ENCODE data around the gene TBC1D10B.

TBC1D10B gene

GRCh38 chr16:30367349-30368009 is 2.8 kb downstream of the TBC1D10B start:
- H3K14ac ChIP-seq (ENCODE audit: low read length in 2 of 2), result no peak overlapping the region
- H3K27me3 ChIP-seq (ENCODE audit: control insufficient read depth in 1 of 2, insufficient read depth in 1 of 2, low read length in 2 of 2), result no peaks in the 10 kb centered on the region
- H2AK5ac ChIP-seq (ENCODE audit: low read length, severe bottlenecking), result no peak overlapping the region
- 94% methylated on average over 10 of the region's 10 CpGs for WGBS
- H3K23ac ChIP-seq (ENCODE audit: low read length in 2 of 2), result peak overlapping the region in 1 of 2 experiments; percentile 37
- DNase-seq, result no peak
- no peak overlapping the region for H2BK15ac ChIP-seq (ENCODE audit: low read depth, poor library complexity, severe bottlenecking)
- H3K4me3 ChIP-seq (ENCODE audit: insufficient read depth in 1 of 2, low read depth in 1 of 2, low read length in 2 of 2), result peak overlapping the region in 1 of 2 experiments; percentile 98
- H3K79me1 ChIP-seq (replicated peaks; ENCODE audit: low read length, poor library complexity, severe bottlenecking), result peaks cover 4% of the 10 kb centered on the region
- H2AFZ ChIP-seq (ENCODE audit: low read depth, low read length), result no peak overlapping the region
- H2BK12ac ChIP-seq (ENCODE audit: low read length in 2 of 2), result no peak overlapping the region
- H3K4ac ChIP-seq (ENCODE audit: low read depth in 1 of 2, low read length in 2 of 2), result no peak overlapping the region
- no peak overlapping the region for H2BK5ac ChIP-seq (ENCODE audit: low read depth, low read length, poor library complexity, severe bottlenecking)
- no peak overlapping the region for H3K27ac ChIP-seq (ENCODE audit: low read length, poor library complexity, severe bottlenecking)
- peaks cover 26% of the 10 kb centered on the region for H3K4me1 ChIP-seq (ENCODE audit: control insufficient read depth, insufficient read depth, low read depth, low read length)
- H4K8ac ChIP-seq (ENCODE audit: low read length), result no peak overlapping the region
- peak overlapping the region; percentile 89 for H3K9ac ChIP-seq (ENCODE audit: low read length)
- no peak overlapping the region for H4K91ac ChIP-seq (ENCODE audit: low read length)
- H3K18ac ChIP-seq (ENCODE audit: low read depth in 1 of 2, low read length in 2 of 2), result no peak overlapping the region
- H2BK120ac ChIP-seq (ENCODE audit: low read depth, low read length), result no peak overlapping the region
- peaks cover 21 to 39% of the 10 kb centered on the region in 2 experiments for H3K36me3 ChIP-seq (ENCODE audit: control insufficient read depth in 1 of 2, insufficient read depth in 2 of 2, low read depth in 1 of 2, low read length in 2 of 2)
- no peaks in the 10 kb centered on the region for H3K9me3 ChIP-seq (ENCODE audit: control insufficient read depth, low read length)
- peak overlapping the region; percentile 93 for H3K4me2 ChIP-seq (ENCODE audit: low read length, poor library complexity, severe bottlenecking)

- Histone ChIP-seq H3K9me3 (ENCODE audit: control insufficient read depth, low read length) (no peaks in the 10 kb centered on the region), H2AK5ac (ENCODE audit: low read length, severe bottlenecking) (no peak overlapping the region), H3K4ac (ENCODE audit: low read depth in 1 of 2, low read length in 2 of 2) (no peak overlapping the region), H3K18ac (ENCODE audit: low read depth in 1 of 2, low read length in 2 of 2) (no peak overlapping the region), H3K9ac (ENCODE audit: low read length) (no peak overlapping the region), H3K4me2 (ENCODE audit: low read length, poor library complexity, severe bottlenecking) (no peak overlapping the region), H2AFZ (ENCODE audit: low read depth, low read length) (no peak overlapping the region), H3K27me3 (ENCODE audit: control insufficient read depth in 1 of 2, insufficient read depth in 1 of 2, low read length in 2 of 2) (no peaks in the 10 kb centered on the region), H4K91ac (ENCODE audit: low read length) (no peak overlapping the region), H3K4me3 (ENCODE audit: insufficient read depth in 1 of 2, low read depth in 1 of 2, low read length in 2 of 2) (peak overlapping the region in 1 of 2 experiments; percentile 98), H2BK15ac (ENCODE audit: low read depth, poor library complexity, severe bottlenecking) (no peak overlapping the region), H3K36me3 (ENCODE audit: control insufficient read depth in 1 of 2, insufficient read depth in 2 of 2, low read depth in 1 of 2, low read length in 2 of 2) (peaks cover 21 to 43% of the 10 kb centered on the region in 2 experiments), H3K23ac (ENCODE audit: low read length in 2 of 2) (no peak overlapping the region), H3K79me1 (replicated peaks; ENCODE audit: low read length, poor library complexity, severe bottlenecking) (peaks cover 4% of the 10 kb centered on the region), H2BK120ac (ENCODE audit: low read depth, low read length) (no peak overlapping the region), H2BK5ac (ENCODE audit: low read depth, low read length, poor library complexity, severe bottlenecking) (no peak overlapping the region), H4K8ac (ENCODE audit: low read length) (no peak overlapping the region), H2BK12ac (ENCODE audit: low read length in 2 of 2) (no peak overlapping the region), H3K4me1 (ENCODE audit: control insufficient read depth, insufficient read depth, low read depth, low read length) (peaks cover 26% of the 10 kb centered on the region), H3K14ac (ENCODE audit: low read length in 2 of 2) (no peak overlapping the region), H3K27ac (ENCODE audit: low read length, poor library complexity, severe bottlenecking) (no peak overlapping the region)
- no peak for DNase-seq
- 97% methylated on average over 4 of the region's 4 CpGs for WGBS
Observed at GRCh38 chr16:30366511-30366910, 3.8 kb downstream of the TBC1D10B start.

- Histone ChIP-seq H4K91ac (ENCODE audit: low read length) (no peak overlapping the region), H3K9me3 (ENCODE audit: control insufficient read depth, low read length) (no peaks in the 10 kb centered on the region), H3K18ac (ENCODE audit: low read depth in 1 of 2, low read length in 2 of 2) (no peak overlapping the region), H2BK15ac (ENCODE audit: low read depth, poor library complexity, severe bottlenecking) (no peak overlapping the region), H3K27ac (ENCODE audit: low read length, poor library complexity, severe bottlenecking) (no peak overlapping the region), H3K4me2 (ENCODE audit: low read length, poor library complexity, severe bottlenecking) (no peak overlapping the region), H2AFZ (ENCODE audit: low read depth, low read length) (no peak overlapping the region), H3K9ac (ENCODE audit: low read length) (no peak overlapping the region), H2BK12ac (ENCODE audit: low read length in 2 of 2) (no peak overlapping the region), H3K36me3 (ENCODE audit: control insufficient read depth in 1 of 2, insufficient read depth in 2 of 2, low read depth in 1 of 2, low read length in 2 of 2) (peaks cover 25 to 48% of the 10 kb centered on the region in 2 experiments), H3K4ac (ENCODE audit: low read depth in 1 of 2, low read length in 2 of 2) (no peak overlapping the region), H3K79me1 (replicated peaks; ENCODE audit: low read length, poor library complexity, severe bottlenecking) (peaks cover 7% of the 10 kb centered on the region), H3K27me3 (ENCODE audit: control insufficient read depth in 1 of 2, insufficient read depth in 1 of 2, low read length in 2 of 2) (no peaks in the 10 kb centered on the region), H2BK5ac (ENCODE audit: low read depth, low read length, poor library complexity, severe bottlenecking) (no peak overlapping the region), H2AK5ac (ENCODE audit: low read length, severe bottlenecking) (no peak overlapping the region), H3K4me1 (ENCODE audit: control insufficient read depth, insufficient read depth, low read depth, low read length) (peaks cover 24% of the 10 kb centered on the region), H3K23ac (ENCODE audit: low read length in 2 of 2) (no peak overlapping the region), H4K8ac (ENCODE audit: low read length) (no peak overlapping the region), H3K4me3 (ENCODE audit: insufficient read depth in 1 of 2, low read depth in 1 of 2, low read length in 2 of 2) (no peak overlapping the region), H3K14ac (ENCODE audit: low read length in 2 of 2) (no peak overlapping the region), H2BK120ac (ENCODE audit: low read depth, low read length) (no peak overlapping the region)
- DNase-seq, result no peak
- WGBS, result 96% methylated on average over 10 of the region's 10 CpGs
Observed at GRCh38 chr16:30365200-30365599, 5.1 kb downstream of the TBC1D10B start.

GRCh38 chr16:30361180-30361579 is 9.1 kb downstream of the TBC1D10B start:
- WGBS, result 96% methylated on average over 7 of the region's 7 CpGs
- Histone ChIP-seq H3K4ac (ENCODE audit: low read depth in 1 of 2, low read length in 2 of 2) (no peak overlapping the region), H3K4me2 (ENCODE audit: low read length, poor library complexity, severe bottlenecking) (no peak overlapping the region), H2AK5ac (ENCODE audit: low read length, severe bottlenecking) (no peak overlapping the region), H2BK5ac (ENCODE audit: low read depth, low read length, poor library complexity, severe bottlenecking) (no peak overlapping the region), H3K27me3 (ENCODE audit: control insufficient read depth in 1 of 2, insufficient read depth in 1 of 2, low read length in 2 of 2) (no peaks in the 10 kb centered on the region), H4K91ac (ENCODE audit: low read length) (no peak overlapping the region), H3K23ac (ENCODE audit: low read length in 2 of 2) (no peak overlapping the region), H3K27ac (ENCODE audit: low read length, poor library complexity, severe bottlenecking) (no peak overlapping the region), H3K36me3 (ENCODE audit: control insufficient read depth in 1 of 2, insufficient read depth in 2 of 2, low read depth in 1 of 2, low read length in 2 of 2) (peaks cover 62 to 75% of the 10 kb centered on the region in 2 experiments), H3K79me1 (replicated peaks; ENCODE audit: low read length, poor library complexity, severe bottlenecking) (peaks cover 33% of the 10 kb centered on the region), H3K18ac (ENCODE audit: low read depth in 1 of 2, low read length in 2 of 2) (no peak overlapping the region), H4K8ac (ENCODE audit: low read length) (no peak overlapping the region), H3K9ac (ENCODE audit: low read length) (no peak overlapping the region), H3K14ac (ENCODE audit: low read length in 2 of 2) (no peak overlapping the region), H2AFZ (ENCODE audit: low read depth, low read length) (no peak overlapping the region), H2BK15ac (ENCODE audit: low read depth, poor library complexity, severe bottlenecking) (no peak overlapping the region), H3K4me3 (ENCODE audit: insufficient read depth in 1 of 2, low read depth in 1 of 2, low read length in 2 of 2) (no peak overlapping the region), H3K9me3 (ENCODE audit: control insufficient read depth, low read length) (no peaks in the 10 kb centered on the region), H2BK120ac (ENCODE audit: low read depth, low read length) (no peak overlapping the region), H3K4me1 (ENCODE audit: control insufficient read depth, insufficient read depth, low read depth, low read length) (peaks cover 14% of the 10 kb centered on the region), H2BK12ac (ENCODE audit: low read length in 2 of 2) (no peak overlapping the region)
- no peak for DNase-seq

Data from mesenchymal stem cell (in vitro differentiated cells and primary cell).